ENCODE data around the gene PTPRJ.

Gene PTPRJ

DNA sequence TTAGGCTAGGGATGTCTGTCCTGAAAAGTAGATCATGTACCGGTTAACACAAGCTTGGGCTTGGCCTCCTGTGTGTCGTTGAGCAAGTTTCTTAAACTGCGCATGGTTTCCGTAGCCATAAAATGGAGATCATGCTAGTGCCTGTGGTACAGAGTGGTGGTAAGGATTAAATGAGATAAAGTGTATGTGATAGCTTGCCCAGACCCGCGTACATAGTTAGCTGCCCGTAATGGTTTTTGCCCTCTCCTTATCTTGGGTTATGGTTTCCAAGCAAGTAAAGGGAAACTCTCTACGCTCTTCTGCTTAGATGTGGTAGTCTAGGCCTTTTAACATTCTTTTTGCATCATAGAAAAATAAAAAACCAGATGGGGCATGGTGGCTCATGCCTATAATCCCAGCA is 11.0 kb upstream of the PTPRJ start:
- DNase-seq: no peak

DNA sequence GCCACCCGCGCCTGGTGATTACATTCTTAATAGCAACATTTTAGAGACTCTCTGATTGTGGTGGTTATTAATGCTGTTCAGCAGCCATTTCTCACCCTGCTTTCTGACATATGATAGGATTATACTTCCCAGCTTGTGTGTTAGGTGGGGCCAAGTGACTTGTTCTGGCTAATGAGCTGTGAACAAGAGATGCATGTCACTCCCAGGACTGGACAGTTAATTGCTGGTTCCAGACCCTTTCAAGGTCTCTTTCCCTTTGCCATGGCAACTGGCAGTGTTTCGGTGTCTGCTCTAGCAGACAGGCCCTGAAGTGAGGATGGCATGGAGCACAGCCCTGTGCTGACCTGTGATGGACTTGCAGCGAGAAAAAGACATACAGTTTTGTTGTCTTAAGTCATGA is 8.9 kb upstream of the PTPRJ start:
- no peak for DNase-seq

DNA sequence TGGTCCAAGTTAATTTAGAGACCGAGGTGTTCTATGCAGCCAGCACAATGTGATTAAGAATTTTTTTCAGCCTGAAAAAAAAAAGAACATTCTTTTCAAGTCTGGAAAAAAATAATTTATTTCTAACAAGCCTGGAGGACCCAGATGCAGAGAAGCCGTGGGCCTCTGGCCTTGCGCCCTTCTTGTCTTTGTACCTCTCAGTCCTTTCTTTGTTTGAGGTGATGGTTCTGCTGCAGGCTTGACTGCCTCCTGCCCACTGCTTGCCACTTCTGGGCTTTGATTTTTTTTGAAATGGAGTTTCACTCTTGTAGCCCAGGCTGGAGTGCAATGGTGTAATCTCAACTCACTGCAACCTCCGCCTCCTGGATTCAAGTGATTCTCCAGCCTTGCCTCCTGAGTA is 7.2 kb upstream of the PTPRJ start:
- no peak for DNase-seq

DNA sequence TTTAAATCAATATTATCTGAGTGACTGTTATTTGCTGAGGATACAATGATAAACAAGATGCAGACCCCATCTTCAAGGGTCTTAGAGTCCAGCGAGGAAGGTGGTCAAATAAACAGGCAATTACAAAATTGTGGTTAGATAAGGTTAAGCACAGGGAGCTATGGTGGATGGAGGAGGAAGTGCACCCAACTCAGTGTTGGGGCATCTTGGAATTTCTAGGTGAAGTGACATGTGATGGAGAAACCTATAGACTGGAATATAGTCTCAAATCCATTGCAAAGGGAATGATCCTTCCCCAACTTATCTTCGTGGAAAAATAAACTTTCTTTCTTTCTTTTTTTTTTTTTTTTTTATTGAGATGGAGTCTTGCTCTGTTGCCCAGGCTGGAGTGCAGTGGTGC is 3.4 kb upstream of the PTPRJ start:
- no peak for DNase-seq

DNA sequence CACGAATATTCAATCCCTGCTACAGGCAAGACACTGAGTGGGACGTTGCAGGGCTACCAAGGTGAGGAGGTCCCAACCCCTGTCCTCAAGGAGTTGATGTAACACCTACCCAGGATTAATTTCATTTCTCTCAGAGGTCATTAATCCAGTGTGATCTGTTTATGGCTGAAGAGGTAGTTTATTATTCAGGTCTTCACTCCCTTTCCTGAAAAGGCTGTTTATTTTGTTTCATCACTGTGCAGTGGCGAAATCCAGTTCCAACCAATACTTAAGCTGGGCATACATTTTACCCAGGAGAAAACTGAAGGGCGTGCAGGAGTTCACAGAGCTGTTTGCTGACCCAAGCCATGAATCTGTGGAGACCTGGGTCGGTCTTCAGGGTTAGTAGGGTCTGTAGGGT is 2.7 kb upstream of the PTPRJ start:
- no peak for DNase-seq

DNA sequence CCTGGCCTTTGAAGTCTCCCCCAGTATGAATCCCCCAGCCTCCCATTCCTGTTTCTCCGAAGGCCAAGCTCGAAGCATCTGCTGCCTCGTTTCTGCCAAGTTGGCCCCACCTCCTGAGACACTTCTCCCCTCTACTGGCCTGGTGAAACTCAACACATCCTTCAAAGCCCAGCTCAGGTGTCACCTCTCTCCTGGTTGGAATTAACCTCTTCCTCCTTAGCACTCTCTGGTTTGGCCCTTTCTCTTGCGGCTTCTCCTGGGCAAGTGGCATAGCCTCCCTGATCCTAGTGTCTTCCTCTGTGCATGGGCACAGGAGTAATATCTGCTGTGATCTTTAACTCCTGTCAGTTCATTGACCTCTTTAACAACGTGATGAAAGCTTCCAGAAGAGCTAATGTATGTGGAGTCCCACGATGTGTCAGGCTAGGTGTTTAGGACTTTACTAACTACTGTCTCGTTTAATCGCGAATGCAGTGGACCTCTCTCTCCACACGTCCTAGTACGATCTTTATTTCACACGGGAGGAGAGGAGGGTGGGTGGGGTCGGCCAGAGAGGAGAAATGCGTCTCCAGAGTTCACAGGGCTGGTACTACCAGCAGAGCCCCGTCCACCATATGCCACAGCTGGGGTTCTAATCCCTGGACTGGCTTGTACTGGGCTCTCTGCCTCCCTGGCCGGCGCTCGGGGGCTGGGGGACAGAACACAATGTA is 826 bp upstream of the PTPRJ start:
- no peak for DNase-seq

DNA sequence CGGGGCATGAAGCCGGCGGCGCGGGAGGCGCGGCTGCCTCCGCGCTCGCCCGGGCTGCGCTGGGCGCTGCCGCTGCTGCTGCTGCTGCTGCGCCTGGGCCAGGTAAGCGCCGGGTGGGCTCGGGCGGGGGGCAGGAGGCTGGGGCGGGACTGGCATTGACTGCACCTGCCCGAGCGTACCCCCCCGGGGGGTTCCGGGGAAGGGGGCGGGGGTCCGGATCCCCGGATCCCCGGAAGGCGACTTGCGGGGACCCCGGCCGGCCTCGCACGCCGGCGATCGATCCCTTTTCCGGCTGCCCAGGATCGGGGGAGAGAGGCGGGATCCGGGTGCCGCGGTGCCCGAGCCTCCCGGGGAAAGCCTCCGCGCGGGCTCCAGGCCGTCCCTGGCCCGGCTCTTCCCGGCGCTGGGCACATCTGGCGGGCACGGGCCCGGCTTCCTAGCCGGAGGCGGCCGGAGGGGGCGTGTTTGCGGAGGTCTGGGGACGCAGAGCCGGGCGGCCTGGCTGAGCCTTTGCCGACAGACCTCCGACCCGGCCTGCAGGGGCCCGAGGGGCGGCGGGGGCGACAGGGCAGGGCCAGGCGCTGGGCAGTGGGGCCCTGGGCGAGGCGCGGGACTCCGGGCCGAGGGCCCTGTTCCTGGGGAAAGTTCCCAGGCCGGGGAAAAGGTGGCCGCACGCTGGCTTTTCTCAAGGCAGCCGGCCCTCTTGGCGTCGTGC is 705 bp downstream of the PTPRJ start:
- DNase-seq: no peak

DNA sequence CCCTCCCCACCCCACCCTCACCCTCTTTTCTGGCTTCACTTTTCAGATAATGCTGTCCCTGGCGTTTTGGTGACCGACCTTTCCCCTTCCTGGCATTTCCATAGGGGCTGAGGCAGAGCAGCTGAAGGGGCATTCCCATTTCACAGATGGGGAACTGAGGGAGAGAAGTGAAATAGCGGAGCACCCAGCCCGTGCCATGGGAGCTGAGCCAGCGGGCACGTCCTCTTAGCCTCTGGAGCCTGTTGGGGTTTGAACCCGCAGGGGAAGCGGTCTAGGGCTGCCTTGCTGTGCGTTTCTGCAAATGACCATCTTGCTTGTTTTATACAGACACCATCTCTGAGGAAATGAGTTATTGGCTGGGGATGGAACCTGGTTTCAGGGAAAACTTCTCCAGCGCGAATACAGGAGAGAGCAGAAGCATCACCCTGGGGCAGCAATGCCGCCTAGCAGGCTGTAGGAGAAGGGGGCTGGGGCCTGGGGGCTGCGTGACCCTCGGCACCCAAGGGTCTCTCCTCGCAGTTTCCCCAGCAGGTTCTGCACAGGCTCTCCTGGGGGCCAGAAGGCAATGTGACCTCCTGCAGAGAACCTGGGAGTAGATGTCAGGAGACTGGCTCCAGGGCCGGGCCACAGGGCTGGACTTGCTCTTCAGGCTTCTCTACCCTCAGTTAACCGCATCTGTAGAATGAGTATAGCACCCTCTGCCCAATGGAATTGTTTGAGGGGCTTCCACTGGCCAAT is 1.5 kb downstream of the PTPRJ start:
- DNase-seq: no peak

DNA sequence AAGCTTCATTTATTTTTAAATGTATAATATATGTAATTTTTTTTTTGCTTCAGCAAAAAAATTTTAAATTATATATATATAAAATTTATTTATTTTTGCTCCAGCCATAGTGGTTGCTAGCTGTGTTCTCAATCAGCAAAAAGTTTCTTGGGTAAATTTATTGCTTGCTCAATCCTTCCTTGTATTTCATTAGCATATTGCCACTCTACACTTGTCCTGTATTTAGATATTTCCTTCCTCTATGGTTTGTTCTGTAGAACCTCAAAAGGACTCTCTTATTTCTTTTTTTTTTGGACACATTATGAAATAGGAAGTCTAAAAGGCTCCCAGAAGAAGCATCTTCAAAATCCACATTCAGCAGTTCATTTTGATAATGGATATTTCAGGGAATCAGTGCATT is 2.3 kb downstream of the PTPRJ start:
- no peak for DNase-seq

DNA sequence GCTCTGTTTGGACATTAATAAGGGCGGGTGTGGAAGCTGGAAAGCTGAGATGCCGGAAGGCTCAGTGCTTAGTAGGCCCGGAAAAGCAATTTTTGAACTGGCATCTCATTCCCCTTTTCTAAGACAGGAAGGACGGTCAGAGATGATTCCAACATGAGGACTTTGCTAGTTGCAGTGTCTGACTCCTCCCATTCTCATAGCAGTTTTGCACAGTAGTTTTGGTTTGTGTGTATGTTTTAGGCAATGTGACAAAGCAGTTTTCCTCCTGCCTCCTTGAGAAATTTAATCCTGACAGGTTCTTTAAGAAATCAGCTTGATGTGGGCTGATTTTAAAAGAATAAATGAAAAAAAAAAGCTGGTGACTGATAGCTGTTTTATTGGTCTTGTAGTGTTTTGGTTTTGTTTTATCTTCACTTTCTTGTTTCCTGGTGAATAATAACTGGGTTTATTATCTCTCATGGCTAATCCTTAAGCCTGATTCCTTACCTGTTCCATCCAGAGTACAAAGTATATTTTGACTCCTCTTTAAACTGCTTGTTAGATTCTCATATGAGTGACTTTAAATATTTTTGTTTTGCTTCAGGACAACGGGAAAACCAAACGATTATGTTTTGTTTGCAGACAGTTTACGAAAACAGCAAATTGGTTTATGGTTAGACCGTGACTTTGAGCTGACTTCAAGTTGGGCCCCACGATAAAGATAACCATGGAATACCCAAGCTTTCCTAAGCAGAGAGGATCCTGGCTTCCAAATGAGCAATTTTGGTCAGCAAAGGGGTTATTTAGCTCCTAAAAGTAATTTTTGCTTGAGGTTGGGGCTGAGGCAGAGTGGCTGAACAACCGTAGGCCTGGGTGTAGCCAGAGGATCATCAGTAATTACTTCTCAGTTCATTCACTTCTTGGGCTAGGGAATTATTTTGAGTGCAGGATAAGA is 3.4 kb downstream of the PTPRJ start:
- DNase-seq: no peak

DNA sequence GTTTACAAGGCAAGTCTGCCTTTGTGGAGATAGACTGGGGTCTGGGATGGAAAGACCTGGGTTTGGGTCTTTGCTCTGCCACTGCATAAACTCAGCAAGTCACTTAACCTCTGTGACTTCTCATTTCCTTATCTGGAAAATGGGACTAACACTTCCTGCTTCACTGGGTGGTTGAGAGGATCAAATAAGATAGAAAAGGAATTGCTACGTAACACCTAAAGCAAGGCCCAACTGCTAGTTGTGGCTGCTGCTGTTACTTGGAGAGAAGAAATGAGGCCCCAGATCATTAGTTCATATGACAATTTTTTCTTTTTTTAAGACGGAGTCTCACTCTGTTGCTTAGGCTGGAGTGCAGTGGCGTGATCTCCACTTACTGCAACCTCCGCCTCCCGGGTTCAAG is 5.9 kb downstream of the PTPRJ start:
- DNase-seq: no peak

DNA sequence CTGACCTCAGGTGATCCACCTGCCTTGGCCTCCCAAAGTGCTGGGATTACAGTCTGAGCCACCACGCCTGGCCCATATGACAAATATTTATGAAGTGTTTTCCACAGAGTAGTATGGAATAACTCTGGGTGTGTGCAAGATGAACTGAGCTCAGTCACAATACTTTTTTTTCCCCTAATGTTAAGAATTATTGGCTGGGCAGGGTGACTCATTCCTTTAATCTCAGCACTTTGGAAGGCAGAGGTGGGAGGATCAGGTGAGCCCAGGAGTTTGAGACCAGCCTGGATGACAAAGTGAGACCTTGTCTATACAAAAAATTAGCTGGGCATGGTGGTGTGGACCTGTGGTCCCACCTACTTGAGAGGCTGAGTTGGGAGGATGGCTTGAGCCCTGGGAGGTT is 6.4 kb downstream of the PTPRJ start:
- no peak for DNase-seq

DNA sequence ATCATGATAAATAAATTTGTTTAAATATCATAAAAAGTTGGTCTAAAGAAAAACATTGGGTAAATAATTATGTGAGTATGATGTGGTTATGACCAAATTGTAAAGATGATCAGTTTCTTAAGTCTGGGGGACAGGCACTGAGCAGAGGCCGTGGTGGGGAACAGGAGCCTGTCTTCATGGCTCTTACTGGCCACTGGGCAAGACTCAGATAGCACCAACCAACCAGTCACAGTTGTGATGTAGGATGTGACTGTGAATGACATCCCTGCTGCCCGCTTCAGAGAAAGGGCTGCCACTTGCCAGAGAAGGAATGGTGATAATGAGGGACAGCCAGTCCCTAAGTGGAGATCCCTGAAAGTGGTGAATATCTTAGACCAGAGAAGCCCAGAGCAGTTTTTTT is 7.0 kb downstream of the PTPRJ start:
- no peak for DNase-seq

DNA sequence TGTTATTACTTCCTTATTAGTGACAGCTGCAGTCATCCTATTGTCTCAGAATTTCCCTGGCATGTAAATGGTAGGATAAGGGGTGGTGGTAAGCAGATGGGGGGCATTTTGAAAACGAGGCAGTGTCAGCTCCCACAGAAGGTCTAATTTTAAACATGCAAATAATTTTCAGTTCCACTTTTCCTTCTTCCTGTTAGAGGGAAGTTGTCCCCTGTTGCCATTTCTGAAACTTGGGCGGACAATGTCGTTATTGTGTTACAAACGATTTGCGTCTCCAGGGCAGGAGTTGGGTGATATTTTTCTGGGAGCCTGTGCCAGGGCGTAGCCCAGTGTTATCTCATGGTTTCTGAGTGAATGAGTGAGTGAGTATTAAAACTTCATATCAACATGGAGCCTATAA is 7.4 kb downstream of the PTPRJ start:
- no peak for DNase-seq

DNA sequence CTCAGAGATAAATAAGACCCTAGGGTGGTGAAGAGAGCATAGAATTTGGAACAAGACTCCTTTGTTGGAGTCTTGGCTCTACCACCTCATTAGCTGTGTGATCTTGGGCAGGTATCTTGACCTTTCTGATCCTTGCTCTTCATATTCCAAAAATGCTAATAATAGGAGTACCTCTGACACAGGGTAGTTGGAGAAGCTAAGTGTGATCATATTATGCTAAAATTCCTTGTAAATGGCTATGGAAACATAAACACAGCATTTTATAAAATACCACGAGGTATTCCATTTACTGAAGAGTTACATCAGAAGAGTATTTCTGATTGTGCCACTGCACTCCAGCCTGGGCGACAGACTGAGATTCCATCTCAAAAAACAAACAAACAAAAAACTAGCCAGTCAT is 9.4 kb downstream of the PTPRJ start:
- no peak for DNase-seq

DNA sequence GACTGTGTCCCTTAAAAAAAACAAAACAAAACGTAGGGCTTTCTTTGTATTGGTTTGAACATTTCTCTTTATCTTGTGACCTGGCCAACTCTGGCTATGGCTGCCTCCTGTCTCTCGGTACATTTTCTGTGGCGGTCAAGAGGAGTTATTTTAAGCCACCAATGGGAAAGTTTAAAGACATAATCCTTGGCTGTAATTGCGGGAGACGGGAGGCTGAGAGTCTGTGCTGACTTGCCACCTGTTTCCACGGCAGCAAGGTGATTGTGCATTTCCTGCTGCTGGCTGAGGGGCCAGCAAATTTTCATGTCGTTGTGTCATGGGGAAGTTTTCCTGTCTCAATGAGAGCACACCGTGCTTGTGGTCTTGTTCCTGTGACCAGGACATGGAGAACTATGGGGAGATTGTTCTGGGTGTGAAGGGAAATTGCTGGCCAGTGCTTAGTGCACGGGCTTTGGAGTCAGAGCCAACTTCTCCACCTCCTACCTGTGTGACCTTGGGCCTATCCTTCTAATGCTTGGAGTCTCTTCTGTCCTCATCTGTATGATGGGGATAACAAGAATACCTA is 11.0 kb downstream of the PTPRJ start:
- DNase-seq: no peak

DNA sequence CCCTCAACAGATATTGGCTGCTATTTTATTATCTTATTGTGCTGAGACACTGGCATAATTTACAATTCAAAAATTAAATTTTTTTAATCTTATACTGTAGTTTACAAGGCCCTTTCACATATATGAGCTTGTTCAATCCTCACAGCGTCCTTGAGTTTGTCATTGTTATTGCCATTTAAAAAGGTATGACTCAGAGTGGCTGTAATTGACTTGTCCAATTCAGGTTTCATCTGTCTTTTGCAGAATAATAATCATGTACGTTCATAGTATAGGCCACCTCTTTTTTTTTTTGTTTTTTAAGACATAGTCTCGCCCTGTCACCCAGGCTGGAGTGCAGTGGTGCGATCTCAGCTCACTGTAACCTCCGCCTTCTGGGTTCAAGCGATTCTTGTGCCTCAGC is 11.5 kb downstream of the PTPRJ start:
- DNase-seq: no peak

DNA sequence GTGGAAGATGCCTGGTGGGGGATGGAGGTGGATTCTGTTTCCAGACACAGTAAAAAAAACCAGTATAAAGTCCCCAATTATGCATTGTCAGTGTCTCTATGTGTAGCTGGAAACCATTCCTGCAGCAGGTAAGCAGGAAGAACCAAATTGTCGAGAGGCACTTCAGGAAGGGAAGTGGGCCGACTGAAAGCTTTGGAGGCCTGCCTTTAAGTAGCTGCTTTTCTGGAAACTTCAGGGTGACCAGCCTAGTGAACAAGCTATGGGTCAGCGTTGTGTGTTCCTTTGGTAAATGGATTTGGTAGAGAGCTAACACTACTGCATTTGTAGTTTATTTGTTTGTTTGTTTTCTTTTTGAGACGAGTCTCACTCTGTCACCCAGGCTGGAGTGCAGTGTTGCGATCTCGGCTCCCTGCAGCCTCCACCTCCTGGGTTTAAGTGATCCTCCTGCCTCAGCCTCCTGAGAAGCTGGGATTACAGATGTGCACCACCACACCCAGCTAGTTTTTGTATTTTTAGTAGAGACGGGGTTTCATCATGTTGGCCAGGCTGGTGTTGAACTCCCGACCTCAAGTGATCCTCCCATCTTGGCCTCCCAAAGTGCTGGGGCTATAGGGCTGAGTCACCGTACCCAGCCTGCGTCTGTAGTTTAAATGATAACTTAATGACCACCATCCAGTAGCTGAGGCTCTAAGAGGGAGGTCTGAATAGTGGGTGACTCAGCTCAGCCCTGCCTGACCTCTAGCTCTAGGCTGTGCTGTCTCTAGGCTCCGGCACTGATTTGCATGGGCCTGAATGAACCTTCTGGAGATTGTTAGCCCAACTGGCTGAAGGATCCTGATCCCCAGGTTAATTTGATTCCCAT is 12.8 kb downstream of the PTPRJ start:
- DNase-seq: no peak

DNA sequence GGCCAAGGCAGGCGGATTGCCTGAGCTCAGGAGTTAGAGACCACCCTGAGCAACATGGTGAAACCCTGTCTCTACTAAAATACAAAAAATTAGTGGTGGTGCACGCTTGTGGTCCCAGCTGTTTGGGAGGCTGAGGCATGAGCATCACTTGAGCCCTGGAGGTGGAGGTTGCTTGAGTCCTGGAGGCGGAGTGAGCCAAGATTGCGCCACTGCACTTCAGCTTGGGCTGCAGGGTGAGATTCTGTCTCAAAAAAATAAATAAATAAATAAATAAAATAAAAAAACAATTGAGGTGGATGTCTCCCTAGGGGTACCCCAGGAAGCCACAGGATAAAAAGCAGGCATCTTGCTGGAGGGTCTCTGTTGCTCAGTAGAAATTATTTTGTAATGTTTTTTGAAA is 14.1 kb downstream of the PTPRJ start:
- DNase-seq: no peak

DNA sequence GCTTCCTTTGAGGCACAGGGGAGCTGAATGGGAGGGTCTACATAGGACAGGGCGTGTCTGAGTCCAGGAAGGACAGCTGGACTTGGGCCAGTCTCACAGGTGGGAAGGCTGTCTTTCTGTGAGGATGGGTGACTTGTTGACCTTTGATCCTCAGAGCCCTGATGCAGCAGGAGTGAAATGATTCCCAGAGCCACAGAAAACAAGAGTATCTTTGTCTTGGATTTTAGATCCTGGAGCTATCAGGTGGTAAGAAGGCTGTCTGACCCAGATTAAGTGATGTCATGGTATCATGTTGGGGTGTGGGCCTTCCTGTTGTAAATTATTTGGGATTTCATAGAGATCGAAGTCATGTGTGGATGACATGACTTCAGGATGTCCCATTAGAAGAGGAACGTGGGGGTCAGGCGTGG is 15.0 kb downstream of the PTPRJ start:
- DNase-seq: no peak
